ENCODE data around the gene CNTN5. TPM values are rescaled to one million over a fixed set of nuclear protein-coding genes. Genes with fewer than 3 reads are reported as not detected.

Gene CNTN5
- total RNA-seq, 2 donors from 2014 or later, result 0.85 to 4.2 TPM

DNA sequence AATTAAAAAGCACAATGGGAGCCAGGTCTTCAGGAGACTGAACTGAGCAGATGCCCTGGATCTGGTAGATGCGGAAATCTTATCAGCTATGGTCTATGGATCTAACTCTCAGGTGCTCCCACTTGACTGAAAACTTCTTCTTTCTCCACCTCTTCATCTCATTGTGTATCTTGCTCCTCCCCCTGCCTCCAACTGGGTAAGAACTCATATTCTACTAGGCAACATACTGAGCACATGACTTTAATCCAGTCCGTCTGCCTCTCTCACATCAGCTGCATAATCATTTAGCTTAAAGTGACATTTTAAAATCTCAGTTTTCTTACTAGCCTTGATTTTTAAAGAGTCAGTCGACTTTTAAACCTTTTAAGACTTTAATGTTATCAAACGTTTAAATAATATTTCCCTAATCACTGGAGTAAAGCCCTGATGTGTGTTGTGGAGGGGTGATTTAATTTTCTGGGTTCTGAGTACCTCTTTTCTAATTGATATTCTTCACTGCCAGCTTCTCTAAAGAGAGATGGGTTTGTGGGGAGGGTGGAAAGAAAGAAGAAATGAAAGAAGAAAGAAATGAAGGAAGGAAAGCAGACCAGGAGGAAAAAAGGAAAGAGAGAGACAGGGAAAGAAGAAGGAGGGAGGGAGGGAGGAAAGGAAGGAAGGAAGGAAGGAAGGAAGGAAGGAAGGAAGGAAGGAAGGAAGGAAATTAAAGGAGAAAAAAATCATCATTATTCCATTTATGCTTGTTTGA, 1073.5 kb downstream of the CNTN5 start:
- TF ChIP-seq, protein P1, sequence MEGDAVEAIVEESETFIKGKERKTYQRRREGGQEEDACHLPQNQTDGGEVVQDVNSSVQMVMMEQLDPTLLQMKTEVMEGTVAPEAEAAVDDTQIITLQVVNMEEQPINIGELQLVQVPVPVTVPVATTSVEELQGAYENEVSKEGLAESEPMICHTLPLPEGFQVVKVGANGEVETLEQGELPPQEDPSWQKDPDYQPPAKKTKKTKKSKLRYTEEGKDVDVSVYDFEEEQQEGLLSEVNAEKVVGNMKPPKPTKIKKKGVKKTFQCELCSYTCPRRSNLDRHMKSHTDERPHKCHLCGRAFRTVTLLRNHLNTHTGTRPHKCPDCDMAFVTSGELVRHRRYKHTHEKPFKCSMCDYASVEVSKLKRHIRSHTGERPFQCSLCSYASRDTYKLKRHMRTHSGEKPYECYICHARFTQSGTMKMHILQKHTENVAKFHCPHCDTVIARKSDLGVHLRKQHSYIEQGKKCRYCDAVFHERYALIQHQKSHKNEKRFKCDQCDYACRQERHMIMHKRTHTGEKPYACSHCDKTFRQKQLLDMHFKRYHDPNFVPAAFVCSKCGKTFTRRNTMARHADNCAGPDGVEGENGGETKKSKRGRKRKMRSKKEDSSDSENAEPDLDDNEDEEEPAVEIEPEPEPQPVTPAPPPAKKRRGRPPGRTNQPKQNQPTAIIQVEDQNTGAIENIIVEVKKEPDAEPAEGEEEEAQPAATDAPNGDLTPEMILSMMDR (IDR thresholded peaks at IDR 0.05), result no peak
- Histone ChIP-seq H3K27me3 (replicated peaks; ENCODE audit: insufficient read depth) (no peaks in the 10 kb centered on the region), H3K27ac (no peak overlapping the region), H3K36me3 (no peaks in the 10 kb centered on the region), H3K4me1 (ENCODE audit: control insufficient read depth in 1 of 2, low read depth in 2 of 2) (no peaks in the 10 kb centered on the region), H3K4me3 (no peak overlapping the region), H3K9me3 (no peaks in the 10 kb centered on the region)
- ATAC-seq (ENCODE audit: insufficient number of reproducible peaks, low FRiP score, low read depth) (no peak), DNase-seq (ENCODE audit: low spot score) (no peak)

GRCh38 chr11:100095809-100096208, 1075.1 kb downstream of the CNTN5 start:
- Histone ChIP-seq H3K4me1 (ENCODE audit: control insufficient read depth in 1 of 2, low read depth in 2 of 2) (no peaks in the 10 kb centered on the region), H3K9me3 (no peaks in the 10 kb centered on the region), H3K36me3 (no peaks in the 10 kb centered on the region), H3K27me3 (replicated peaks; ENCODE audit: insufficient read depth) (no peaks in the 10 kb centered on the region), H3K4me3 (no peak overlapping the region), H3K27ac (no peak overlapping the region)
- no peak for ATAC-seq (ENCODE audit: insufficient number of reproducible peaks, low FRiP score, low read depth)
- DNase-seq (ENCODE audit: low spot score), result no peak
- TF ChIP-seq, protein P1 (IDR thresholded peaks at IDR 0.05), result no peak

- H3K4me1 ChIP-seq (ENCODE audit: control insufficient read depth in 1 of 2, low read depth in 2 of 2), result no peaks in the 10 kb centered on the region
- H3K9me3 ChIP-seq, result no peaks in the 10 kb centered on the region
- no peak for DNase-seq (ENCODE audit: low spot score)
- no peak for ATAC-seq (ENCODE audit: insufficient number of reproducible peaks, low FRiP score, low read depth)
- H3K27me3 ChIP-seq (replicated peaks; ENCODE audit: insufficient read depth), result no peaks in the 10 kb centered on the region
- TF ChIP-seq, protein P1 (IDR thresholded peaks at IDR 0.05), result no peak
- H3K4me3 ChIP-seq, result no peak overlapping the region
- no peaks in the 10 kb centered on the region for H3K36me3 ChIP-seq
- H3K27ac ChIP-seq, result no peak overlapping the region
These were observed 1077.8 kb downstream of the CNTN5 start for GRCh38 chr11:100098560-100098959.

GRCh38 chr11:100105255-100105981, 1084.7 kb downstream of the CNTN5 start:
- TF ChIP-seq, protein P1 (IDR thresholded peaks at IDR 0.05), result no peak
- Histone ChIP-seq H3K27me3 (replicated peaks; ENCODE audit: insufficient read depth) (no peaks in the 10 kb centered on the region), H3K36me3 (no peaks in the 10 kb centered on the region), H3K27ac (no peak overlapping the region), H3K9me3 (no peaks in the 10 kb centered on the region), H3K4me1 (ENCODE audit: control insufficient read depth in 1 of 2, low read depth in 2 of 2) (no peaks in the 10 kb centered on the region), H3K4me3 (no peak overlapping the region)
- ATAC-seq (ENCODE audit: insufficient number of reproducible peaks, low FRiP score, low read depth) (no peak), DNase-seq (ENCODE audit: low spot score) (no peak)

- no peak for ATAC-seq (ENCODE audit: insufficient number of reproducible peaks, low FRiP score, low read depth)
- Histone ChIP-seq H3K27ac (no peak overlapping the region), H3K4me3 (no peak overlapping the region), H3K4me1 (ENCODE audit: control insufficient read depth in 1 of 2, low read depth in 2 of 2) (no peaks in the 10 kb centered on the region), H3K36me3 (no peaks in the 10 kb centered on the region), H3K27me3 (replicated peaks; ENCODE audit: insufficient read depth) (no peaks in the 10 kb centered on the region), H3K9me3 (no peaks in the 10 kb centered on the region)
- TF ChIP-seq, protein P1 (IDR thresholded peaks at IDR 0.05), result no peak
- no peak for DNase-seq (ENCODE audit: low spot score)
These were observed 1085.2 kb downstream of the CNTN5 start for GRCh38 chr11:100105982-100106358.

All from thoracic aorta (tissue), 2 donors.